ENCODE results near the gene HDGFL2. TPM values are rescaled to one million over a fixed set of nuclear protein-coding genes. Genes with fewer than 3 reads are reported as not detected.

Gene HDGFL2
- total and polyA plus RNA-seq, 4 donors, result 36.5 to 47.0 (median 38.8) TPM

GRCh38 chr19:4448147-4448985, 23.7 kb upstream of the HDGFL2 start:
- no peak for TF ChIP-seq CTCF (IDR thresholded peaks at IDR 0.05; ENCODE audit: control extremely low read depth, extremely low read depth)
- no peak for DNase-seq
- no peaks in the 10 kb centered on the region for H3K9me3 ChIP-seq (ENCODE audit: control insufficient read depth in 4 of 4, insufficient read depth in 3 of 4, low read length in 3 of 4)
- H3K4me3 ChIP-seq, result no peak overlapping the region
- H3K27ac ChIP-seq (ENCODE audit: low read depth in 1 of 2, low read length in 1 of 2), result no peak overlapping the region
- no peak overlapping the region for H3K9ac ChIP-seq (ENCODE audit: insufficient read depth in 1 of 2, low read length in 2 of 2)
- H3K4me1 ChIP-seq (ENCODE audit: control insufficient read depth in 5 of 5, insufficient read depth in 5 of 5, low read length in 5 of 5), result peaks cover 0 to 5% (median 0%) of the 10 kb centered on the region in 5 donors
- WGBS, 2 donors, result 84 to 87% methylated on average over 30 of the region's 30 CpGs
- H3K27me3 ChIP-seq (ENCODE audit: control insufficient read depth in 3 of 3, insufficient read depth in 3 of 3, low read length in 2 of 3), result no peaks in the 10 kb centered on the region
- ATAC-seq (ENCODE audit: insufficient read depth, low FRiP score), result no peak
- peaks cover 24 to 83% (median 35%) of the 10 kb centered on the region in 4 donors for H3K36me3 ChIP-seq (ENCODE audit: control insufficient read depth in 4 of 4, insufficient read depth in 4 of 4, low read length in 4 of 4)

- no peak overlapping the region for H3K27ac ChIP-seq (ENCODE audit: low read depth in 1 of 2, low read length in 1 of 2)
- no peaks in the 10 kb centered on the region for H3K27me3 ChIP-seq (ENCODE audit: control insufficient read depth in 3 of 3, insufficient read depth in 3 of 3, low read length in 2 of 3)
- H3K4me3 ChIP-seq, result no peak overlapping the region
- DNase-seq, result peak; percentile 50 to 72 (median 68)
- ATAC-seq (ENCODE audit: insufficient read depth, low FRiP score), result no peak
- no peak overlapping the region for H3K9ac ChIP-seq (ENCODE audit: insufficient read depth in 1 of 2, low read length in 2 of 2)
- WGBS, 2 donors, result 87 to 92% methylated on average over 23 to 24 of the region's 24 CpGs
- peaks cover 24 to 86% (median 35%) of the 10 kb centered on the region in 4 donors for H3K36me3 ChIP-seq (ENCODE audit: control insufficient read depth in 4 of 4, insufficient read depth in 4 of 4, low read length in 4 of 4)
- H3K9me3 ChIP-seq (ENCODE audit: control insufficient read depth in 4 of 4, insufficient read depth in 3 of 4, low read length in 3 of 4), result no peaks in the 10 kb centered on the region
- no peak for TF ChIP-seq CTCF (IDR thresholded peaks at IDR 0.05; ENCODE audit: control extremely low read depth, extremely low read depth)
- H3K4me1 ChIP-seq (ENCODE audit: control insufficient read depth in 5 of 5, insufficient read depth in 5 of 5, low read length in 5 of 5), result peaks cover 0 to 5% (median 0%) of the 10 kb centered on the region in 5 donors
Observed at GRCh38 chr19:4449022-4449638, 23.0 kb upstream of the HDGFL2 start.

GRCh38 chr19:4449639-4450028, 22.5 kb upstream of the HDGFL2 start:
- WGBS, 2 donors, result 93% methylated on average over 9 of the region's 9 CpGs
- Histone ChIP-seq H3K4me3 (no peak overlapping the region), H3K9me3 (ENCODE audit: control insufficient read depth in 4 of 4, insufficient read depth in 3 of 4, low read length in 3 of 4) (no peaks in the 10 kb centered on the region), H3K27ac (ENCODE audit: low read depth in 1 of 2, low read length in 1 of 2) (no peak overlapping the region), H3K9ac (ENCODE audit: insufficient read depth in 1 of 2, low read length in 2 of 2) (no peak overlapping the region), H3K27me3 (ENCODE audit: control insufficient read depth in 3 of 3, insufficient read depth in 3 of 3, low read length in 2 of 3) (no peaks in the 10 kb centered on the region), H3K4me1 (ENCODE audit: control insufficient read depth in 5 of 5, insufficient read depth in 5 of 5, low read length in 5 of 5) (peaks cover 0 to 5% (median 0%) of the 10 kb centered on the region in 5 donors), H3K36me3 (ENCODE audit: control insufficient read depth in 4 of 4, insufficient read depth in 4 of 4, low read length in 4 of 4) (peaks cover 24 to 86% (median 32%) of the 10 kb centered on the region in 4 donors)
- no peak for ATAC-seq (ENCODE audit: insufficient read depth, low FRiP score)
- no peak for TF ChIP-seq CTCF (IDR thresholded peaks at IDR 0.05; ENCODE audit: control extremely low read depth, extremely low read depth)
- DNase-seq, result no peak

All from lung (tissue), 12 donors.